ENCODE measurements around the gene MLLT10. TPM values are rescaled to one million over a fixed set of nuclear protein-coding genes. Genes with fewer than 3 reads are reported as not detected.

MLLT10 gene
- total RNA-seq, 1 experiment from 2014 or later: 60.1 TPM

- POLR2A ChIA-PET: interaction anchor here (0.7 kb wide), 1 partner anchor 785 kb away, joined by 3 read pairs; no protein-coding TSS in a partner anchor
- ATAC-seq: no peak
- peaks cover 17% of the 10 kb centered on the region for H3K4me1 Mint-ChIP-seq
These were observed 158.9 kb downstream of the MLLT10 start for GRCh38 chr10:21692916-21693315.

GRCh38 chr10:21693418-21693817 is 159.4 kb downstream of the MLLT10 start:
- peak overlapping the region; percentile 33 for H3K27ac Mint-ChIP-seq
- ChIA-PET POLR2A (interaction anchor here (0.7 kb wide), 1 partner anchor 785 kb away, joined by 3 read pairs; no protein-coding TSS in a partner anchor), CTCF (no interaction called here)
- peaks cover 17% of the 10 kb centered on the region for H3K4me1 Mint-ChIP-seq
- H3K4me3 Mint-ChIP-seq: no peak overlapping the region
- ATAC-seq (no peak), DNase-seq (ENCODE audit: low spot score) (no peak)
- no peaks in the 10 kb centered on the region for H3K27me3 Mint-ChIP-seq (ENCODE audit: low read depth)
- H3K36me3 Mint-ChIP-seq: peaks cover 9% of the 10 kb centered on the region
- peaks cover 8% of the 10 kb centered on the region for H3K9me3 Mint-ChIP-seq
- TF ChIP-seq ZNF317 (CRISPR knock-in tag; IDR thresholded peaks at IDR 0.05; ENCODE audit: borderline replicate concordance, low read depth): no peak
- TF ChIP-seq ZNF121 (CRISPR knock-in tag; IDR thresholded peaks at IDR 0.05): no peak
- TF ChIP-seq USF2 (CRISPR knock-in tag; IDR thresholded peaks at IDR 0.05): no peak
- no peak for TF ChIP-seq ERG (CRISPR knock-in tag; IDR thresholded peaks at IDR 0.05)
- TF ChIP-seq ZNF232 (CRISPR knock-in tag; IDR thresholded peaks at IDR 0.05): no peak

More at GRCh38 chr10:21692916-21693315, 158.9 kb downstream of the MLLT10 start:
- DNase-seq (ENCODE audit: low spot score): no peak
- no peak overlapping the region for H3K4me3 Mint-ChIP-seq
- H3K9me3 Mint-ChIP-seq: peaks cover 3% of the 10 kb centered on the region; the same call in 1 of the 2 replicates
- TF ChIP-seq ZNF121 (CRISPR knock-in tag; IDR thresholded peaks at IDR 0.05) (no peak), CDX4 (CRISPR knock-in tag; IDR thresholded peaks at IDR 0.05; ENCODE audit: borderline replicate concordance) (no peak), TEAD1 (CRISPR knock-in tag; IDR thresholded peaks at IDR 0.05) (no peak), ZNF232 (CRISPR knock-in tag; IDR thresholded peaks at IDR 0.05) (no peak), FOXK1 (CRISPR knock-in tag; IDR thresholded peaks at IDR 0.05) (no peak), E2F1 (CRISPR knock-in tag; IDR thresholded peaks at IDR 0.05) (no peak), MXD4 (CRISPR knock-in tag; IDR thresholded peaks at IDR 0.05; ENCODE audit: borderline replicate concordance) (no peak), ZNF416 (CRISPR knock-in tag; IDR thresholded peaks at IDR 0.05) (no peak), RORB (CRISPR knock-in tag; IDR thresholded peaks at IDR 0.05) (no peak), SP1 (CRISPR knock-in tag; conservative IDR thresholded peaks at IDR 0.05) (no peak), ZNF532 (CRISPR knock-in tag; IDR thresholded peaks at IDR 0.05; ENCODE audit: borderline replicate concordance) (no peak), ERG (CRISPR knock-in tag; IDR thresholded peaks at IDR 0.05) (no peak), ESRRA (CRISPR knock-in tag; IDR thresholded peaks at IDR 0.05; ENCODE audit: borderline replicate concordance) (no peak)
- H3K27me3 Mint-ChIP-seq (ENCODE audit: low read depth): no peaks in the 10 kb centered on the region
- H3K27ac Mint-ChIP-seq: no peak overlapping the region
- CTCF ChIA-PET: no interaction called here
- H3K36me3 Mint-ChIP-seq: peaks cover 4% of the 10 kb centered on the region

Measured in WTC11 (cell line).